Calu3 (cell line): ENCODE data around the gene SCAI. TPM values are rescaled to one million over a fixed set of nuclear protein-coding genes. Genes with fewer than 3 reads are reported as not detected.

Source experiments
- BruUV-seq: library from RNA; stranded (reverse); fragments of 400-500 nt; replicated peaks from 2 replicates; lab custom pipeline; 2021; lab: Mats Ljungman, UMichigan
- CTCF ChIA-PET: fragments of 300-600 bp; sonication (Branson Sonifier 250); formaldehyde crosslinking; loops from one replicate; lab custom pipeline; 2022; ENCODE audit warnings: antibody characterized with exemption; lab: Charles Lee
- DNase-seq: peaks from one replicate; pipeline ENCODE4 v3.0.0; 2022
- H3K27ac Mint-ChIP-seq: one replicate; pipeline ENCODE4 v1.8.0; 2022; ENCODE audit warnings: mixed read lengths; ENCODE audit not compliant: unreplicated experiment
- H3K27me3 Mint-ChIP-seq: one replicate; pipeline ENCODE4 v1.8.0; 2022; ENCODE audit warnings: mixed read lengths; ENCODE audit not compliant: unreplicated experiment
- H3K36me3 Mint-ChIP-seq: one replicate; pipeline ENCODE4 v1.8.0; 2022; ENCODE audit warnings: mild to moderate bottlenecking, moderate library complexity, mixed read lengths; ENCODE audit not compliant: insufficient read depth, unreplicated experiment
- H3K4me1 Mint-ChIP-seq: one replicate; pipeline ENCODE4 v1.8.0; 2022; ENCODE audit warnings: mild to moderate bottlenecking, low read depth, mixed read lengths; ENCODE audit not compliant: unreplicated experiment
- H3K4me3 Mint-ChIP-seq: one replicate; pipeline ENCODE4 v1.8.0; 2022; ENCODE audit warnings: mild to moderate bottlenecking, low read depth, moderate library complexity, mixed read lengths; ENCODE audit not compliant: unreplicated experiment
- H3K9me3 Mint-ChIP-seq: one replicate; pipeline ENCODE4 v1.8.0; 2022; ENCODE audit warnings: low read depth, mixed read lengths; ENCODE audit not compliant: unreplicated experiment
- intact Hi-C: fragments of 100-400 bp; cut with micrococcal nuclease; formaldehyde crosslinking; loops from one replicate; pipeline ENCODE4 v1.10.0; 2022; ENCODE audit not compliant: unreplicated experiment
- total RNA-seq: library from RNA; stranded (reverse); gene quantifications from 2 replicates; pipeline ENCODE4 v1.2.3, GENCODE V29; 2022
- TF ChIP-seq, protein P1 (sequence below): fragments of 200-600 bp; IDR thresholded peaks from one replicate; pipeline ENCODE4 v1.8.0; 2022; ENCODE audit warnings: antibody characterized with exemption; ENCODE audit not compliant: unreplicated experiment

SCAI gene
- total RNA-seq, 1 experiment from 2014 or later = 6.4 TPM

DNA sequence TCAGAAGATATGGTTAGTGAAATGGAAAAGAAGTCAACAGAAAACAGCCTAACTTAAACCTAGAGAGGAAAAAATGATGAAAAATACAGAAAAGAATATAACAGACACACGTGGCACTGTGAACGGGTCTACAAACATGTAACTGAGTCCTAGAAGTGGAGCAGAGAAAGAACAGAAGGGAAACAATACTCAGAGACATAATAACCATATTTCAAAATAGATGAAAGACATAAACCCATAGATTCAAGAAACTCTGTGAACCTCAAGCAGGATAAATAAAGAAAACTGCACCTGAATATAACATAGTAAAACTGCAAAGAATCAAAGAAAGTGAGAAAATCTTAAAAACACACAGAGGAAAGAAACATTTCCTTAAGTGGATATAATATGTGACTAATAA, 134.7 kb downstream of the SCAI start:
- H3K36me3 Mint-ChIP-seq = no peaks in the 10 kb centered on the region
- intact Hi-C loops = no loop called here
- H3K4me1 Mint-ChIP-seq = no peaks in the 10 kb centered on the region
- TF ChIP-seq, protein P1, sequence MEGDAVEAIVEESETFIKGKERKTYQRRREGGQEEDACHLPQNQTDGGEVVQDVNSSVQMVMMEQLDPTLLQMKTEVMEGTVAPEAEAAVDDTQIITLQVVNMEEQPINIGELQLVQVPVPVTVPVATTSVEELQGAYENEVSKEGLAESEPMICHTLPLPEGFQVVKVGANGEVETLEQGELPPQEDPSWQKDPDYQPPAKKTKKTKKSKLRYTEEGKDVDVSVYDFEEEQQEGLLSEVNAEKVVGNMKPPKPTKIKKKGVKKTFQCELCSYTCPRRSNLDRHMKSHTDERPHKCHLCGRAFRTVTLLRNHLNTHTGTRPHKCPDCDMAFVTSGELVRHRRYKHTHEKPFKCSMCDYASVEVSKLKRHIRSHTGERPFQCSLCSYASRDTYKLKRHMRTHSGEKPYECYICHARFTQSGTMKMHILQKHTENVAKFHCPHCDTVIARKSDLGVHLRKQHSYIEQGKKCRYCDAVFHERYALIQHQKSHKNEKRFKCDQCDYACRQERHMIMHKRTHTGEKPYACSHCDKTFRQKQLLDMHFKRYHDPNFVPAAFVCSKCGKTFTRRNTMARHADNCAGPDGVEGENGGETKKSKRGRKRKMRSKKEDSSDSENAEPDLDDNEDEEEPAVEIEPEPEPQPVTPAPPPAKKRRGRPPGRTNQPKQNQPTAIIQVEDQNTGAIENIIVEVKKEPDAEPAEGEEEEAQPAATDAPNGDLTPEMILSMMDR = no peak
- H3K27ac Mint-ChIP-seq = no peak overlapping the region
- H3K9me3 Mint-ChIP-seq = no peaks in the 10 kb centered on the region
- H3K27me3 Mint-ChIP-seq = no peaks in the 10 kb centered on the region
- BruUV-seq = no TSS peak
- DNase-seq = no peak
- CTCF ChIA-PET = no interaction called here
- H3K4me3 Mint-ChIP-seq = no peak overlapping the region

DNA sequence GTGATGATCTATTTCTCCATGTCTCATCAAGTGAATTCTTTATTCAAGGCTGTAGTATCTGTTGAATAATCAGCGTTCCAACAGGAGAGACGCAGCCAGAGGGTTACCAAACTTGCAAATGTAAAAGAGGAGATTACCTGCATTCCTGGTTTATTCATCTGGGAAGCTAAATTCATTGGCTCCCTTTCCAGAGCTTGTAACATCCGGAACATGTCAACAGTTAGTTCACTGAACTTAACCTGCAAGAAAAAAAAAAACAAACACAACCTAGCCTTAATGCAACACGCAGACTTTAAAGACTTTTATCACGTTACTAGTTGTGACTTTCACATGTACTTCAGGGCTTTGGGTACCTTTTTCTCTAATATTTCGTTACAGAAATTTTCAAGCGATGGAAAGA, 140.0 kb downstream of the SCAI start:
- Mint-ChIP-seq H3K27ac (no peak overlapping the region), H3K36me3 (no peaks in the 10 kb centered on the region), H3K9me3 (no peaks in the 10 kb centered on the region), H3K4me1 (no peaks in the 10 kb centered on the region), H3K27me3 (no peaks in the 10 kb centered on the region), H3K4me3 (no peak overlapping the region)
- BruUV-seq = no TSS peak
- CTCF ChIA-PET = no interaction called here
- TF ChIP-seq, protein P1 = no peak
- intact Hi-C loops = no loop called here
- no peak for DNase-seq

DNA sequence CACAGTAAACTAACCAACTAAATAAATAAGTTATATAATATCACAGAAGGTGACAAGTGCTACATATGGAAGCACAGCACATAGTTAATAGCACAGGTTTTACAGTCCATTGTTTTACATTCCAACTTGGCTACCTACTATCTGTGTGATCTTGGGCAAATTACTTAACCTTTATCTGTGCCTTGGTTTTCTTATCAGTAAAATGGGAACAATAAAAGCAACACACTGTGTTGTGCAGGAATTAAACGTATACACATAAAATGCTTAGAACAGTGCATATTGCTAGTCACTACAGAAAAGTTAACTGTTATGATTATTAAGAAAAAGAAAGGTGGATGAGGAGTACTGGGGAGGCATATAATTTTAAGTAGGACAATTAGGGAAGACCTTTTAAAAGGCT, 159.6 kb downstream of the SCAI start:
- BruUV-seq = no TSS peak
- CTCF ChIA-PET = no interaction called here
- TF ChIP-seq, protein P1 = no peak
- H3K36me3 Mint-ChIP-seq = no peaks in the 10 kb centered on the region
- no peaks in the 10 kb centered on the region for H3K4me1 Mint-ChIP-seq
- no peak overlapping the region for H3K27ac Mint-ChIP-seq
- no peak for DNase-seq
- no peak overlapping the region for H3K4me3 Mint-ChIP-seq
- H3K9me3 Mint-ChIP-seq = no peaks in the 10 kb centered on the region
- intact Hi-C loops = no loop called here
- H3K27me3 Mint-ChIP-seq = no peaks in the 10 kb centered on the region

DNA sequence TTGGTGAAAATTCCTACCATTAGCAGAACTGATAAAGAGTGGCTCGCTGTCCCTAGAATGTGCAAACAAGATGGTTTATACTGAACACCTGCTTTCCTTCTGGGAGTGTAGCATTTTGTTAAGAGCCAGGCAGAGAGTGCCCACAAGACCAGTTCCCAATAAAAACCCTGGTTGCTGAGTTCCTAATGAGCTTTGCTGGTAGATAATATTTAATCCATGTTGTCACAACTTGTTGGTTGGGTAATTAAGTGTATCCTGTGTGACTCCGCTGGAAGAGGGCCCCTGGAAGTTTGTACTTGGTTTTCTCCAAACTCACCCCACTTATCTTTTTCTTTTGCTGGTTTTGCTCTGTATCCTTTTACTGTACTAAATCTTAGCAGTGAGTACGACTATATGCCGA, 162.9 kb downstream of the SCAI start:
- H3K27ac Mint-ChIP-seq = no peak overlapping the region
- CTCF ChIA-PET = no interaction called here
- intact Hi-C loops = no loop called here
- BruUV-seq = no TSS peak
- H3K36me3 Mint-ChIP-seq = no peaks in the 10 kb centered on the region
- H3K27me3 Mint-ChIP-seq = no peaks in the 10 kb centered on the region
- TF ChIP-seq, protein P1 = no peak
- H3K4me1 Mint-ChIP-seq = no peaks in the 10 kb centered on the region
- no peaks in the 10 kb centered on the region for H3K9me3 Mint-ChIP-seq
- H3K4me3 Mint-ChIP-seq = no peak overlapping the region
- DNase-seq = no peak

DNA sequence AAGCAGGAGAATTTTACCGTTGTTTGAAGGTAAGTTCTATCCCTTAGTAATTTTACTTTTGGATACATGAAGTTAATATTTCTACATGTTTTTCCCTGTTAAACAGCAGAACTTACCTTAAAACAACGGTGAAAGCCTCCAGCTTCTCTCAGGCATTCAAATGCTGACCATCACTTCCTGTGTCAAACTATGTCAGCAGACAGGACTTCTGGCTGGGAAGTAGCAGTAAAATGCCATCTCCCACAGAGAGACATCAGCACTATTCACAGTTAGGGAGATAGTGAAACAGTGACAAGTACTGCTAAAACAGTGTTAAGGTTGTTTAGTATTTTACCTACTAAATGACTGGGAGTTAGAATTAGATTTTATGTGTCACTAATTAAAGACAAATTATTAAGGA, 168.2 kb downstream of the SCAI start:
- CTCF ChIA-PET = no interaction called here
- Mint-ChIP-seq H3K27me3 (no peaks in the 10 kb centered on the region), H3K36me3 (no peaks in the 10 kb centered on the region), H3K9me3 (no peaks in the 10 kb centered on the region), H3K4me3 (no peak overlapping the region), H3K27ac (no peak overlapping the region), H3K4me1 (no peaks in the 10 kb centered on the region)
- DNase-seq = no peak
- intact Hi-C loops = no loop called here
- TF ChIP-seq, protein P1 = no peak
- no TSS peak for BruUV-seq
